GM13977 (cell line): Measurements from ENCODE around the gene LRRN4.

Experiments
- DNase-seq: peaks from one replicate; pipeline ENCODE4 v3.0.0; 2012; ENCODE audit warnings: low spot score
- CTCF ChIP-seq: IDR thresholded peaks from 2 replicates; pipeline ENCODE4 v1.5.1; 2012; ENCODE audit warnings: mild to moderate bottlenecking, control low read depth; ENCODE audit not compliant: insufficient read depth; ENCODE audit errors: extremely low read depth, missing control alignments
- in situ Hi-C: fragments of 300-500 bp; cut with MboI; formaldehyde crosslinking; loops from one replicate; pipeline ENCODE4 v1.12.0; 2022; ENCODE audit warnings: low sequenced_read_pairs, low pct_unique_long_range_greater_than_20kb, mixed read lengths, inconsistent platforms; ENCODE audit not compliant: unreplicated experiment

Gene LRRN4

GRCh38 chr20:6066582-6066981 lies 12.7 kb upstream of the LRRN4 start:
- in situ Hi-C loops = no loop called here
- no peak for TF ChIP-seq CTCF
- DNase-seq = no peak

GRCh38 chr20:6061544-6061943 lies 7.7 kb upstream of the LRRN4 start:
- TF ChIP-seq CTCF = no peak
- DNase-seq = no peak
- in situ Hi-C loops = no loop called here

- no peak for TF ChIP-seq CTCF
- in situ Hi-C loops = no loop called here
- no peak for DNase-seq
Observed at GRCh38 chr20:6060213-6060612, 6.4 kb upstream of the LRRN4 start.

GRCh38 chr20:6058684-6059295 lies 4.9 kb upstream of the LRRN4 start:
- in situ Hi-C loops = no loop called here
- no peak for DNase-seq
- TF ChIP-seq CTCF = no peak

- in situ Hi-C loops = no loop called here
- TF ChIP-seq CTCF = no peak
- no peak for DNase-seq
Observed at GRCh38 chr20:6057691-6058090, 3.8 kb upstream of the LRRN4 start.

GRCh38 chr20:6057139-6057538 lies 3.3 kb upstream of the LRRN4 start:
- TF ChIP-seq CTCF = no peak
- in situ Hi-C loops = no loop called here
- DNase-seq = no peak

GRCh38 chr20:6055981-6056569 lies 2.2 kb upstream of the LRRN4 start:
- no peak for TF ChIP-seq CTCF
- no peak for DNase-seq
- in situ Hi-C loops = no loop called here
